IMR-90 (cell line): ENCODE data around the gene IBA57. TPM values are rescaled to one million over a fixed set of nuclear protein-coding genes. Genes with fewer than 3 reads are reported as not detected.

Experiments
- RAD21 ChIP-seq: IDR thresholded peaks from 2 replicates; pipeline ENCODE4 v1.6.1; 2012; ENCODE audit warnings: low read length, improper control_type of control experiment
- RFX5 ChIP-seq: IDR thresholded peaks from 2 replicates; pipeline ENCODE4 v1.8.0; 2012; ENCODE audit warnings: low read depth, mild to moderate bottlenecking, low read length, moderate library complexity
- polyA plus RNA-seq, 3 experiments: library from polyadenylated mRNA; depleted of rRNA; stranded (reverse); fragments of >200 nt; gene quantifications; 2 replicates each; pipeline ENCODE4 v1.2.3, GENCODE V29; 2012; ENCODE audit warnings: low replicate concordance in 1 of 3
- total RNA-seq: library from RNA; depleted of rRNA; stranded (reverse); fragments of >200 nt; gene quantifications from 2 replicates; pipeline ENCODE4 v1.2.3, GENCODE V29; 2012
- TF ChIP-seq, protein P1 (sequence below): conservative IDR thresholded peaks from 2 replicates; pipeline ENCODE4 v1.5.1; 2012; ENCODE audit warnings: mild to moderate bottlenecking, low read depth, low read length, improper control_type of control experiment

The IBA57 gene
- total and polyA plus RNA-seq, 2 of the 4 experiments (the other 2 are of a cell fraction), result 2.0 to 2.6 TPM

GRCh38 chr1:228177721-228178710 is 12.4 kb downstream of the IBA57 start (continued):
- TF ChIP-seq, protein P1, sequence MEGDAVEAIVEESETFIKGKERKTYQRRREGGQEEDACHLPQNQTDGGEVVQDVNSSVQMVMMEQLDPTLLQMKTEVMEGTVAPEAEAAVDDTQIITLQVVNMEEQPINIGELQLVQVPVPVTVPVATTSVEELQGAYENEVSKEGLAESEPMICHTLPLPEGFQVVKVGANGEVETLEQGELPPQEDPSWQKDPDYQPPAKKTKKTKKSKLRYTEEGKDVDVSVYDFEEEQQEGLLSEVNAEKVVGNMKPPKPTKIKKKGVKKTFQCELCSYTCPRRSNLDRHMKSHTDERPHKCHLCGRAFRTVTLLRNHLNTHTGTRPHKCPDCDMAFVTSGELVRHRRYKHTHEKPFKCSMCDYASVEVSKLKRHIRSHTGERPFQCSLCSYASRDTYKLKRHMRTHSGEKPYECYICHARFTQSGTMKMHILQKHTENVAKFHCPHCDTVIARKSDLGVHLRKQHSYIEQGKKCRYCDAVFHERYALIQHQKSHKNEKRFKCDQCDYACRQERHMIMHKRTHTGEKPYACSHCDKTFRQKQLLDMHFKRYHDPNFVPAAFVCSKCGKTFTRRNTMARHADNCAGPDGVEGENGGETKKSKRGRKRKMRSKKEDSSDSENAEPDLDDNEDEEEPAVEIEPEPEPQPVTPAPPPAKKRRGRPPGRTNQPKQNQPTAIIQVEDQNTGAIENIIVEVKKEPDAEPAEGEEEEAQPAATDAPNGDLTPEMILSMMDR, result no peak
- TF ChIP-seq RAD21, result no peak
- TF ChIP-seq RFX5, result no peak
